HEK293T (cell line): Measurements from ENCODE around the gene FPGS.

Experiments used
- CTCF ChIA-PET: fragments of 350-600 bp; formaldehyde crosslinking; extraction: SDS; loops from one replicate; lab custom pipeline; 2021; ENCODE audit warnings: antibody characterized with exemption, inconsistent platforms; lab: Yijun Ruan, JAX
- POLR2A ChIA-PET: fragments of 350-600 bp; formaldehyde crosslinking; extraction: SDS; loops from one replicate; lab custom pipeline; 2020; ENCODE audit warnings: antibody characterized with exemption, inconsistent platforms; lab: Yijun Ruan, JAX
- DNase-seq: peaks from one replicate; pipeline ENCODE4 v3.0.0; 2012; ENCODE audit warnings: mixed read lengths; ENCODE audit errors: extremely low spot score
- ARNT ChIP-seq: fragments of 450-650 bp; IDR thresholded peaks from 2 replicates; pipeline ENCODE4 v1.6.1; 2017; ENCODE audit warnings: mild to moderate bottlenecking
- BHLHE40 ChIP-seq: fragments of 450-650 bp; IDR thresholded peaks from 2 replicates; pipeline ENCODE4 v1.6.1; 2016; ENCODE audit warnings: mild to moderate bottlenecking, moderate library complexity, borderline replicate concordance
- CTBP1 ChIP-seq: fragments of 450-650 bp; IDR thresholded peaks from 2 replicates; pipeline ENCODE4 v1.6.1; 2016; ENCODE audit warnings: borderline replicate concordance
- ELF4 ChIP-seq: fragments of 450-650 bp; IDR thresholded peaks from 2 replicates; pipeline ENCODE4 v1.6.1; 2017; ENCODE audit warnings: antibody characterized with exemption
- FOXA1 ChIP-seq: fragments of 450-650 bp; IDR thresholded peaks from 2 replicates; pipeline ENCODE4 v1.6.1; 2016; ENCODE audit warnings: mild to moderate bottlenecking
- FOXK2 ChIP-seq: fragments of 450-650 bp; IDR thresholded peaks from 2 replicates; pipeline ENCODE4 v1.6.1; 2016; ENCODE audit warnings: mild to moderate bottlenecking
- FOXM1 ChIP-seq: fragments of 450-650 bp; IDR thresholded peaks from 2 replicates; pipeline ENCODE4 v1.6.1; 2017; ENCODE audit warnings: mild to moderate bottlenecking, borderline replicate concordance
- HDGF ChIP-seq: fragments of 450-650 bp; IDR thresholded peaks from 2 replicates; pipeline ENCODE4 v1.6.1; 2017; ENCODE audit warnings: antibody characterized with exemption, borderline replicate concordance
- L3MBTL2 ChIP-seq: fragments of 450-650 bp; conservative IDR thresholded peaks from 2 replicates; pipeline ENCODE4 v1.6.1; 2016; ENCODE audit warnings: mild to moderate bottlenecking
- LEF1 ChIP-seq: fragments of 450-650 bp; IDR thresholded peaks from 2 replicates; pipeline ENCODE4 v1.6.1; 2017; ENCODE audit warnings: mild to moderate bottlenecking, borderline replicate concordance
- NFRKB ChIP-seq: fragments of 450-650 bp; IDR thresholded peaks from 2 replicates; pipeline ENCODE4 v1.6.1; 2016; ENCODE audit warnings: mild to moderate bottlenecking, moderate library complexity
- SP1 ChIP-seq: fragments of 450-650 bp; IDR thresholded peaks from 2 replicates; pipeline ENCODE4 v1.6.1; 2017
- SUZ12 ChIP-seq: fragments of 450-650 bp; IDR thresholded peaks from 2 replicates; pipeline ENCODE4 v1.6.1; 2016; ENCODE audit warnings: mild to moderate bottlenecking
- TARDBP ChIP-seq: fragments of 450-650 bp; IDR thresholded peaks from 2 replicates; pipeline ENCODE4 v1.6.1; 2016
- ZNF384 ChIP-seq: fragments of 450-650 bp; IDR thresholded peaks from 2 replicates; pipeline ENCODE4 v1.6.1; 2016
- TF ChIP-seq, protein P1 (sequence below): fragments of 450-650 bp; IDR thresholded peaks from 2 replicates; pipeline ENCODE4 v1.6.1; 2016

The FPGS gene

DNA sequence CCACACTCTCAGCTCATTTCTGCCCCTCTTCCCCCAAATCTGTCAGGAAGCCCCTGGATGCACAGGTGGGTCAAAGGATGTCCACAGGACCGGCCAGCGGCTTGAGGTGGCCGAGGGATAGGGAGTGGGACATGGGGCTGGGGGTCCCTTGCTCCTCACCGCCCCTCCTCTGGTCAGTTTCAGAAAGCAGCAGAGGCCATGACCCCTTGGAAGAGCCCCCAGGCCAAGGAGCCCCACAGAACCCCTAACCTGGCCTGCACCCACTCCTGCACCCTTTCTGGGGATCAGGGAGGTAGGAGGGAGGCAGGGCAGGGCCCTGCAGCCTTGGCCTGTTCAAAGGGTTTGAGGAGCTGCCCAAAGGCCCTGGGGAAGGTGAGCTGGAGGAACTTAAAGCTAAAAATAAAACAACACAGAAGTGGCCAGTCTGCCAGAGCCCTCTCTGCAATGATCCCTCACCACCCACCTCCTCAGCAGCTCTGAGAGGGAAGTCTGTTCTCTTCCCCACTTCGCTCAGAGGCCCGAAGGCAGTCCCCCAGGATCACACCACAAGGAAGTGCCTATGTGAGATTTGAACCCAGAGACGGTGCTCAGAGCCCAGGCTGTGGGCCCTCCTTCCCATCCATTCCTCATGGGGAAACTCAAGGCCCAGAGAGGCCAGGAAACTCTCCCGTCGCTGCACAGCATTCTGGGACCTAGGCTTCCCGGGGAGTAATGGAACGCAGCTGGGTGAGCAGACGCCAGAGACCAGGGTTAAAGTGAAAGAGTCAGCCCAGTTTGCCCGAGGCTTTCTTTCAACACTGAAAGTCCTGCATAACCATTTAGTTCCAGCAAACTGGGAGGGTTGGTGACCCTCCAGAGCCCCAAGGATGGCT lies 50.9 kb downstream of the FPGS start:
- POLR2A ChIA-PET = no interaction called here
- DNase-seq = no peak
- TF ChIP-seq FOXA1 (no peak), FOXM1 (no peak), BHLHE40 (no peak), HDGF (no peak), SUZ12 (no peak), TARDBP (no peak), ZNF384 (no peak), FOXK2 (no peak), SP1 (no peak), LEF1 (no peak), ARNT (no peak), ELF4 (no peak), CTBP1 (no peak), NFRKB (no peak), L3MBTL2 (no peak)
- TF ChIP-seq, protein P1, sequence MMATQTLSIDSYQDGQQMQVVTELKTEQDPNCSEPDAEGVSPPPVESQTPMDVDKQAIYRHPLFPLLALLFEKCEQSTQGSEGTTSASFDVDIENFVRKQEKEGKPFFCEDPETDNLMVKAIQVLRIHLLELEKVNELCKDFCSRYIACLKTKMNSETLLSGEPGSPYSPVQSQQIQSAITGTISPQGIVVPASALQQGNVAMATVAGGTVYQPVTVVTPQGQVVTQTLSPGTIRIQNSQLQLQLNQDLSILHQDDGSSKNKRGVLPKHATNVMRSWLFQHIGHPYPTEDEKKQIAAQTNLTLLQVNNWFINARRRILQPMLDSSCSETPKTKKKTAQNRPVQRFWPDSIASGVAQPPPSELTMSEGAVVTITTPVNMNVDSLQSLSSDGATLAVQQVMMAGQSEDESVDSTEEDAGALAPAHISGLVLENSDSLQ = no peak
- CTCF ChIA-PET = no interaction called here

DNA sequence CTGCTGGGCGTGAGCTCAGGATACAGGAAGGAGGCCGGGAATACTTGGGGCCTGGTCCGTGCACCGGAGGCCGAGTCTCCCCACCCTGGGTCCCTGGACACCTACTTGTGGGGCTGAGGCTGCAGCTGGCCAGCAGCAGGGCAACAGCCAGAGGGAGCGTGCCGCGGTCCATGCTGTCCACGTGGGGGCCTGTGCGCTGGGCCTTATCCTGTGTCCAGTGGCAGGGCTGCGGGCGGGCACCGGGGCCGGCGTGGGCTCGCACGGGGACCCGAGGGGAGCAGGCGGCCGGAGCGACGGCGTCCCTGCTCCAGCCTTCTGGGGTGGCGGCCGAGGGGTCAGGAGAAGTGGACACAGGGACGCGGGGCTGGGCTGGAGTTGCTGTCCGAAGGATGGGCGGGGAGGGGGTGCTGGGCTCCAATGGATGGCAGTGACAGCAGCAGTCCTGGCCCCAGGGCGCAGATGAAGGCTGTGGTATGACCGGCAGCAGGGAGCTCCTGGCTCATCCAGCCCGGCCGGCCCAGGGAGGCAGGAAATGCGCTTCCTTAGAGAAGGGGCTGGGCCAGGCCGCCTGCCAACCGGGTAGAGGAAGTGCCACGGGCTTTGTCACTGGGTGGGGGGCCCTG lies 51.6 kb downstream of the FPGS start, which contains the start of gene ENG:
ENG (minus strand) TSS at position 475 of the 623 bp plus-strand sequence; CDS start at position 172, 303 bp downstream.
- TF ChIP-seq SUZ12 = no peak
- TF ChIP-seq FOXK2 = no peak
- TF ChIP-seq FOXM1 = no peak
- no peak for TF ChIP-seq LEF1
- no peak for TF ChIP-seq SP1
- no peak for TF ChIP-seq BHLHE40
- TF ChIP-seq ZNF384 = no peak
- TF ChIP-seq NFRKB = no peak
- TF ChIP-seq HDGF = no peak
- no peak for TF ChIP-seq L3MBTL2
- TF ChIP-seq ELF4 = no peak
- no peak for TF ChIP-seq ARNT
- ChIA-PET POLR2A (no interaction called here), CTCF (no interaction called here)
- DNase-seq = no peak

DNA sequence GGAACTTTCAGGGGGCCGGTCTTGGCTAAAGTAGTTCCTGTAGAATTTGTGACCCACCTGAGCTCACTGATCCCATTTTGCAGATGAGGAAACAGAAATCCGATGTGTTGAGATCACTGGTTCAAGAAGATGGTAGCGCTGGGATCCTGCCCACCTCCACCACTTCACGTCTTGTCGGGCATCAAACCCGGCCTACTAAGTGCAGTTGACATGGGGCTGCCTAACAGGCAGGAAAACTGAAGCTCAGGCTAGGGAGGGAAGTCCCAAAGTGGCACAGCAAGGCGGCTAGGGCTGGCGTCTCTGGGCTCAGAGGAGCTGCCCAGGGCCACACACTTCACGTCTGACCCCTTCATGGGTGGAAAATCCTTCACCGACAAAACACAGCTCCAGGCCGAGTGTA lies 52.3 kb downstream of the FPGS start:
- DNase-seq = no peak
- POLR2A ChIA-PET = no interaction called here
- CTCF ChIA-PET = no interaction called here
- no peak for TF ChIP-seq HDGF
- no peak for TF ChIP-seq LEF1
- TF ChIP-seq FOXK2 = no peak
- TF ChIP-seq SUZ12 = no peak

DNA sequence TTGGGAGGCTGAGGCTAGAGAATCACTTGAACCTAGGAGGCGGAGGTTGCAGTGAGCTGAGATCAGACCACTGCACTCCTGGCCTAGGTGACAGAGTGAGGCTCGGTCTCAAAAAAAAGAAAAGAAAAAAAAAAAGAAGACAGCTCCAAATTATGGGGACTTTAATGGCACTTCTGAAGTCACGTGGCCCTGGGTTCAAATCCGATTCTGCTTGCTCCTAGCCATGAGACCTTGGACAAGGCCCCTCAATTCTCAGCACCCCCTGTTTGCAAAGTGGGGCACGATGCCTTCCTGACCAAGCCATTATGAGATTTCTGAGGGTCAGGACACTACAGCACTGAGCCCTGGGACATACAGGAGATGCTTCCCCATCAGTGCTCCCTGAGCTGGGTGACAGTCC lies 52.8 kb downstream of the FPGS start:
- ChIA-PET POLR2A (no interaction called here), CTCF (no interaction called here)
- DNase-seq = no peak
- TF ChIP-seq FOXK2 = no peak
- TF ChIP-seq FOXM1 = no peak
- no peak for TF ChIP-seq ARNT
- TF ChIP-seq HDGF = no peak
- TF ChIP-seq, protein P1 = no peak
- TF ChIP-seq CTBP1 = no peak
- no peak for TF ChIP-seq FOXA1
- TF ChIP-seq ELF4 = no peak
- TF ChIP-seq SP1 = no peak
- TF ChIP-seq ZNF384 = no peak
- no peak for TF ChIP-seq SUZ12
- TF ChIP-seq BHLHE40 = no peak
- no peak for TF ChIP-seq TARDBP
- no peak for TF ChIP-seq L3MBTL2
- TF ChIP-seq LEF1 = no peak

DNA sequence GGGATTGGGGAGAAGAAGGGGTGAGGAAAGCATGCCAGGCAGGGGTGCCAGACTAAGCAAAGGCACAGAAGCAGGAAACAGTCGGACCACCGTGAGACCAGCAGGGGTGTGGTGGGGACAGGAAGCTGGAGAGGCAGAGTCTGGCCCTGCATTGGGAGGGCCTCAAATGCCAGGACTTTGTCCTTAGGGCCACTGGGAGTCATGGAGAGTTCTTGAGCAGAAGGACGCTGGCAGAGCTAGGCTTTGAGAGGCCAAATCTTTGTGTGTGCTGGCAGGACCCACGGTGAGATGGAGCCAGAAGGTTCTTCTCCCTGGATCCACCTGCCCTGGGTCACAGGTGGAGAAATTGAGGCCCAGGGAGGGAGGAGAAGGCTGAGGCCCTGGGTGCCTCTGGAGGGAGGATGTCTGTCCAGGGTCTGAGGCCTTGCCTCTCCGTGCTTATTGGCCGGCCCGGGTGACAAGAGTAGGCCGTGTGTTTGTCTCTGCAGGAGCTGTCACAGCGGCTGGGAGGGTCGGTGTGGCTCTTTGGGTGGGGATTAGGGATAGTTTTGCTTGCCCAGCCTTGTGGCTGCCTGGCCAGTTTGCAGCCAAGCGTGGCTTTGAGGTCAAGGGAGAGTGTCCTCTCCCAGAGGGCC lies 53.5 kb downstream of the FPGS start:
- POLR2A ChIA-PET = no interaction called here
- CTCF ChIA-PET = no interaction called here
- no peak for TF ChIP-seq NFRKB
- DNase-seq = no peak

DNA sequence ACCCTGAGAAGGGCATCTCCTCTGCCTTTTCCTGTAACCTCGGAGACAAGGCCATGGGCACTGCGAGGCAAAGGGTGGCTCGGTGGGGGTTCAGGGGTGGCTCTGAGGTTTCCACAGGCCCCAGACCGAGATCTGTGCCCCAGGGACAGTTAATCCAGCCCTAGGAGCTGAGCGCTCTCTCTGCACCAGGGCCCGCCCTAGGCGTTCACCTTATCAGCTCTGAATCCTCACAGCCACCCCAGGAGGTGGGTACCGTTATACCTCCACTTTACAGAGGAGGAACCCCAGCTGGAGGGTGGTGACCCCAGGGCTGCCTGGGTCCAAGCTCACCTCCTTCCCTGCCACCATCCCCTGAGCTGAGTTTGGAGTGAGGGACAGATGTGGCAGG lies 54.0 kb downstream of the FPGS start:
- TF ChIP-seq FOXA1 (no peak), FOXM1 (no peak), ARNT (no peak)
- TF ChIP-seq, protein P1 = no peak
- CTCF ChIA-PET = interaction anchor here (0.5 kb wide), 1 partner anchor 101 kb away, joined by 5 read pairs; no protein-coding TSS in a partner anchor

More for the DNA sequence above, 54.0 kb downstream of the FPGS start:
- no peak for DNase-seq
- POLR2A ChIA-PET = interaction anchor here (1.7 kb wide), 1 partner anchor 71 kb away, joined by 4 read pairs; the partner anchor contains the start of gene CDK9
